B cell (primary cell): ENCODE measurements around the gene GANC.

Source experiments
- CTCF ChIP-seq: fragments of 200-600 bp; IDR thresholded peaks from one replicate; pipeline ENCODE4 v1.8.0; 2022; ENCODE audit warnings: antibody characterized with exemption, mild to moderate bottlenecking
- EZH2 ChIP-seq: IDR thresholded peaks from 2 replicates; pipeline ENCODE4 v1.6.1; 2012; ENCODE audit warnings: borderline replicate concordance, low read depth, mild to moderate bottlenecking, moderate library complexity, low read length; ENCODE audit not compliant: insufficient read depth, poor library complexity, severe bottlenecking

GRCh38 chr15:42324308-42324707 lies 51.3 kb downstream of the GANC start:
- TF ChIP-seq CTCF: no peak
- TF ChIP-seq EZH2: no peak
